Measurements from ENCODE around the gene TENM3. TPM values are rescaled to one million over a fixed set of nuclear protein-coding genes. Genes with fewer than 3 reads are reported as not detected.

The TENM3 gene
- total and polyA plus RNA-seq, 2 of the 8 experiments (the other 6 are each of a cell fraction or from before 2014, with no cell fraction given): 36.9 to 69.3 TPM

DNA sequence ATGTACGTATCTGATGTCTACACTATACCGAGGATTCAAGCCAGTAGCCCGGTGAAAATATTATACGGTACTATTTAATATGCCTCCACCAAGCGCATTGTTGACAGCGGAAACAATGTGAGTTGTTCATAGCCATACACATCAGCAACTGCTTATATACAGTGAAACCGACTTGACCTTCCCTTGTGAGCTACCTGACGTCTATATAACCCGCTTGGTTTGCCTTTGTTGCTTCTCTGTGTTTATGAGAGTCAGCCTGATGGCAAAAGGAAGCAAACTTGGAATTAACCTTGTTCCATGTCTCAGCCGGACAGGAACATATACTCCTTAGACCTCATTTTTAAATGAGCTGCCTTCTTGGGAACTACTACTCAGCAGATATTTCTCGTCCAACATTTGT lies 462.2 kb downstream of the TENM3 start:
- H3K27ac ChIP-seq (ENCODE audit: low read depth, low read length): no peak overlapping the region
- H3K23ac ChIP-seq (ENCODE audit: insufficient read length): no peak overlapping the region
- 93% methylated on average over 11 of the region's 11 CpGs; no CpG with 5 or more reads in 1 of the 2 experiments for WGBS, 2 experiments (ENCODE audit: extremely low coverage in 1 of 2, insufficient coverage in 1 of 2, insufficient read length in 1 of 2, insufficient replicate concordance in 2 of 2, low coverage in 1 of 2, low lambda C conversion rate in 2 of 2, missing lambda C conversion rate in 1 of 2)
- no peak for TF ChIP-seq CHD2 (IDR thresholded peaks at IDR 0.05; ENCODE audit: low read length)
- TF ChIP-seq EGR1 (IDR thresholded peaks at IDR 0.05; ENCODE audit: borderline replicate concordance, low read depth, low read length): no peak
- no peak overlapping the region for H2BK15ac ChIP-seq (ENCODE audit: low read length)
- H3K4me3 ChIP-seq (ENCODE audit: extremely low read depth in 1 of 4, insufficient read depth in 2 of 4, low read depth in 3 of 4, low read length in 4 of 4): no peak overlapping the region
- H4K8ac ChIP-seq (ENCODE audit: extremely low read depth, insufficient read depth, low read length): no peak overlapping the region
- H3K4ac ChIP-seq (replicated peaks; ENCODE audit: insufficient read length, low read depth, low read length): no peak overlapping the region
- H3K79me1 ChIP-seq (ENCODE audit: low read depth, low read length): no peaks in the 10 kb centered on the region
- CTCF ChIA-PET (ENCODE audit: partially characterized antibody): interaction anchor here (0.7 to 1.3 kb wide), 2 partner anchors 51 to 65 kb away, joined by 3 to 4 read pairs; no protein-coding TSS in a partner anchor
- no peak for DNase-seq (ENCODE audit: low read depth in 1 of 2, low spot score in 2 of 2)
- H3K27me3 ChIP-seq (replicated peaks in 1 of 4; ENCODE audit: control insufficient read depth in 3 of 4, extremely low read depth in 1 of 4, insufficient read depth in 3 of 4, low read length in 3 of 4): no peaks in the 10 kb centered on the region
- peaks cover 0 to 2% of the 10 kb centered on the region in 2 experiments for H4K20me1 ChIP-seq (replicated peaks in 1 of 2; ENCODE audit: control insufficient read depth in 1 of 2, insufficient read depth in 2 of 2, low read length in 2 of 2)
- no peaks in the 10 kb centered on the region; a peak in 1 of 7 replicates for H3K4me1 ChIP-seq (replicated peaks in 1 of 4; ENCODE audit: control insufficient read depth in 3 of 4, insufficient read depth in 4 of 4, low read length in 3 of 4)
- no peak overlapping the region for H3K56ac ChIP-seq (replicated peaks; ENCODE audit: insufficient read length, low read depth, low read length)
- H4K5ac ChIP-seq (ENCODE audit: insufficient read length, low read depth, low read length): no peak overlapping the region
- no peak for FAIRE-seq
- H2BK5ac ChIP-seq (ENCODE audit: low read depth, low read length): no peak overlapping the region
- no peak overlapping the region for H2BK120ac ChIP-seq (replicated peaks; ENCODE audit: low read depth, low read length)
- POLR2A ChIA-PET (ENCODE audit: partially characterized antibody): no interaction called here
- no peak overlapping the region for H3K9ac ChIP-seq (replicated peaks in 1 of 4; ENCODE audit: extremely low read depth in 1 of 4, low read depth in 3 of 4, low read length in 3 of 4)
- no peak overlapping the region for H2AK5ac ChIP-seq (ENCODE audit: low read depth, low read length)
- H3K14ac ChIP-seq (ENCODE audit: insufficient read length): no peak overlapping the region
- H3K9me3 ChIP-seq (ENCODE audit: insufficient read depth in 2 of 2, low read depth in 1 of 2, low read length in 1 of 2): no peaks in the 10 kb centered on the region
- peaks cover 0 to 4% (median 0%) of the 10 kb centered on the region in 4 experiments; a peak in 1 of 8 replicates for H3K36me3 ChIP-seq (ENCODE audit: control insufficient read depth in 2 of 4, insufficient read depth in 4 of 4, low read length in 3 of 4)
- H2BK20ac ChIP-seq (ENCODE audit: low read length): no peak overlapping the region
- no peak overlapping the region for H2BK12ac ChIP-seq (ENCODE audit: low read depth, low read length)
- H3K23me2 ChIP-seq (ENCODE audit: low read depth, low read length): no peaks in the 10 kb centered on the region
- no peak overlapping the region for H4K91ac ChIP-seq (replicated peaks; ENCODE audit: insufficient read length, low read length)
- H3K4me2 ChIP-seq (ENCODE audit: insufficient read depth in 1 of 2, low read depth in 2 of 2, low read length in 2 of 2): no peak overlapping the region
- H2AFZ ChIP-seq (ENCODE audit: low read length): no peak overlapping the region
- no peaks in the 10 kb centered on the region for H3K79me2 ChIP-seq (ENCODE audit: control insufficient read depth in 1 of 2, insufficient read depth in 2 of 2, low read length in 2 of 2)
- no peak overlapping the region for H3K18ac ChIP-seq (ENCODE audit: extremely low read depth, low read length)
